D721Med (cell line): ENCODE measurements around the gene NACC2.
"Not testable (repeated sequence)": the region's sequence is repeated elsewhere in the genome, so short reads cannot be mapped to it uniquely, and the experiment has no call there.

ENCODE experiments used
- DNase-seq: peaks from one replicate; pipeline ENCODE4 v3.0.0; 2011; ENCODE audit warnings: low spot score; ENCODE audit not compliant: insufficient read length
- FAIRE-seq: peaks from 2 replicates; lab custom pipeline; 2011; peaks lifted over from hg19 to GRCh38; lab: Jason Lieb, UNC
- TF ChIP-seq, protein P1 (sequence below): IDR thresholded peaks from 2 replicates; pipeline ENCODE4 v1.5.1; 2012; ENCODE audit warnings: mild to moderate bottlenecking, control low read depth; ENCODE audit not compliant: insufficient read depth; ENCODE audit errors: missing control alignments

The NACC2 gene

DNA sequence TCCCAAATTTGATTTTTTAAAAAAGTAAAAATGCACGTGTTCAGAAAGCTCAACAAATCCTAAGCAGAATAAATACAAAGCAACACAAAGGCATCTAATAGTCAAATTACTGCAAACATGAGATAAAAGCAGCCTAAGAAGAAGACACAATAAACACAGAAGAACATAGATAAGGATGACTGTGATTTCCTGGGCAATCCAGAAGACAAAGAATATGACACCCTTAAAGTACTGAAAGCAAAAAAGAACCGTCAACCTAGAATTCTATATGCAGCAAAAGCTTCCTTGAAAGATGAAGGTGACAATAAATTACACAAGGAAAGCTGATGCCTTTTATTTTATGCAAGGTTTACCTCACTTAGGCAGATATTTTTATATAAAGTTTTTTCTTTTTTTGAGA, 58.2 kb downstream of the NACC2 start:
- TF ChIP-seq, protein P1, sequence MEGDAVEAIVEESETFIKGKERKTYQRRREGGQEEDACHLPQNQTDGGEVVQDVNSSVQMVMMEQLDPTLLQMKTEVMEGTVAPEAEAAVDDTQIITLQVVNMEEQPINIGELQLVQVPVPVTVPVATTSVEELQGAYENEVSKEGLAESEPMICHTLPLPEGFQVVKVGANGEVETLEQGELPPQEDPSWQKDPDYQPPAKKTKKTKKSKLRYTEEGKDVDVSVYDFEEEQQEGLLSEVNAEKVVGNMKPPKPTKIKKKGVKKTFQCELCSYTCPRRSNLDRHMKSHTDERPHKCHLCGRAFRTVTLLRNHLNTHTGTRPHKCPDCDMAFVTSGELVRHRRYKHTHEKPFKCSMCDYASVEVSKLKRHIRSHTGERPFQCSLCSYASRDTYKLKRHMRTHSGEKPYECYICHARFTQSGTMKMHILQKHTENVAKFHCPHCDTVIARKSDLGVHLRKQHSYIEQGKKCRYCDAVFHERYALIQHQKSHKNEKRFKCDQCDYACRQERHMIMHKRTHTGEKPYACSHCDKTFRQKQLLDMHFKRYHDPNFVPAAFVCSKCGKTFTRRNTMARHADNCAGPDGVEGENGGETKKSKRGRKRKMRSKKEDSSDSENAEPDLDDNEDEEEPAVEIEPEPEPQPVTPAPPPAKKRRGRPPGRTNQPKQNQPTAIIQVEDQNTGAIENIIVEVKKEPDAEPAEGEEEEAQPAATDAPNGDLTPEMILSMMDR = no peak
- FAIRE-seq = no peak
- no peak for DNase-seq

DNA sequence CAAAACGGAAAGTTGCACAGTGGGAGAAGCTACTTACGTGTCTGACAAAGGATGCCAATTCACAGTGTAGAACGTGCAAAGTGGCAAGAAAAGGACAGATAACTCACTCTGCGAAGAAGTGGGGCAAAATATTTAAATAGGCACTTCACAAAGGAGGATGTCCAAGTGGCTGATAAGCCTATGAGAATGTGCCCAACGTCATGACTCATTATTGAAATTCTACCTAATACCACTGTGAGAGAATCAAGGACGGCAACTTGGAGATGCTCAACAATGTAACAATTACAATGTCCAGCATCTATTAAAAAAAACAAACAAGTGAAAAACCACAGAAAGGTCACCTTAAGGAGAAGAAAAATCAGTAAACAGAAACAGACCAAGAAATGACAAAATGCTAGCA, 59.0 kb downstream of the NACC2 start:
- no peak for FAIRE-seq
- TF ChIP-seq, protein P1 = no peak
- no peak for DNase-seq

DNA sequence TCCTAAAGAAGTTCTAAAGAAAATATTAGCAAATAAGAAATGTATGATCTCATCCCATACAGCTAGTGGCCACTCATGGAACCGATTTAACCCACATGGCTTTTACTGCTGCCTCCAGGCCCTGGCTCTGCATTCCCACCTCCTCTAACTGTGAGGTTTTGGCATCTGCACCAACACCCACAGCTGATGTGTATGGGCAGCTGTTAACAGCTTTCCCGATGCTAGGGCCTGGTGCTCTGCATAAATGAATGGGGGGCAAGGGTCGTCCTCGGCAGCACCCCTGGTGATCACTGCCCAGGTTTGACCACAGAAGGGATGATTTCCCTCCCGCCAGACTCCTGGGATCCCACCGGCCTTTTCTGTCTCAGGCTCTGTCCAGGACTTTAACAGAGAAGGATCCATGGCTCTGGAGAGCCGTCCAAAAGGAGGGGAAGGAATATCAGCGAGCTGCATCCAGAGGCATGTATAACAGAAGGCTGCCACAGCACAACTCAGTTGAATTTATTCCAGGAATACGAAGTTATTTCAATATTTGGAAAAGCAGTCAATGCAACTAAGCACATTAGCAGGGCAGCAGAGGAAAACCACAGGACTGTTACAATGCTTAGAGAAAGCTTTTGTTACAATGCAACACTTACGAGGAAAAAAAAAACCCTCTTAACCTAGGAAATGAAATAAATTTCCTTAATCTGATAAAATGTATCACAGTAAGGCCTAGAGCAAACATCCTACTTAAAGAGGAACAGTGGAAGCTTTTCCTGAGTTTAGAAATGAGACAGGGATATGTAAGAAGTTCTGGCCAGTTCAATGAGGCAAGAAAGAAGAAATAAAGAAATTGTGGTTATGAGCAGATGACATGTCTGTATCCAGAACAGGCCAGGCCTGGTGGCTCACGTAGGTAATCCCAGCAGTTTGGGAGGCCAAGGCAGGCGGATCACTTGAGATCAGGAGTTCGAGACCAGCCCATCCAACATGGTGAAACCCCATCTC, 63.1 kb downstream of the NACC2 start:
- FAIRE-seq (no peak), DNase-seq (no peak)
- TF ChIP-seq, protein P1 = no peak

DNA sequence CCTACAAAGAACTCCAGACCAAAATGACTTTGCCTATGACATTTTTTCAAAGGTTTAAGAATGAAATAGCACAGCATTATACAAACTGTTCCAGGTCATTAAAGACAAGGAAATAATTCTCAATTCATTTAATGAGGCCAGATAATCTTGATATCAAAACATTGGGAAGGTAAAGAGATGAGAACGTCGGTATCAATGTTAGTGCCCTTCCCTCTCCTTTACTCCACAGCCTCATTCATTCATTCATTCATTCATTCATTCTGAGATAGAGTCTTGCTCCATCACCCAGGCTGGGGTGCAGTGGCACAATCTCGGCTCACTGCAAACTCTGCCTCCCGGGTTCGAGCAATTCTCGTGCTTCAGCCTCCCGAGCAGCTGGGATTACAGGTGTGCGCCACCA, 64.0 kb downstream of the NACC2 start:
- TF ChIP-seq, protein P1 = no peak
- FAIRE-seq = no peak
- DNase-seq = no peak

DNA sequence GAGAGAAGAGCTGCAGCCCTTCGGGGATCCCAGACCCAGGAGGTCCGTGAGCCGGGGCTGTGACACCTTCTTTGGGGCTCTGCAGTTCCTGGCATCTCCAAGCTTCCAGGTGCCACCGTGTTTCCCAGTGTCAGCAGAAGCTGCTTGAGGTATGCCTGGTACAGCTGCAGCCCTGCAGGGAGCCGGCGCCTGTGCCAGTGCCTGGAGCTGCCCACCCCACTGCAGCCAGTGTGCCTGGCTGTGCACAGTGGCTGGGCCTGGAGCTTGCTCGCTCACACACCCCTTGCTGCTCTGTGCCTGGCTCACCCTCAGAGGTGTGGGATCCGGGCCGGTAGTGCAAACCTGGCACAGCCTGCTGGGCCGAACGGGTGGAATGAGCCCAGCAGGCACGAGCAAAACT, 65.5 kb downstream of the NACC2 start:
- DNase-seq = no peak
- no peak for FAIRE-seq
- TF ChIP-seq, protein P1 = no peak

DNA sequence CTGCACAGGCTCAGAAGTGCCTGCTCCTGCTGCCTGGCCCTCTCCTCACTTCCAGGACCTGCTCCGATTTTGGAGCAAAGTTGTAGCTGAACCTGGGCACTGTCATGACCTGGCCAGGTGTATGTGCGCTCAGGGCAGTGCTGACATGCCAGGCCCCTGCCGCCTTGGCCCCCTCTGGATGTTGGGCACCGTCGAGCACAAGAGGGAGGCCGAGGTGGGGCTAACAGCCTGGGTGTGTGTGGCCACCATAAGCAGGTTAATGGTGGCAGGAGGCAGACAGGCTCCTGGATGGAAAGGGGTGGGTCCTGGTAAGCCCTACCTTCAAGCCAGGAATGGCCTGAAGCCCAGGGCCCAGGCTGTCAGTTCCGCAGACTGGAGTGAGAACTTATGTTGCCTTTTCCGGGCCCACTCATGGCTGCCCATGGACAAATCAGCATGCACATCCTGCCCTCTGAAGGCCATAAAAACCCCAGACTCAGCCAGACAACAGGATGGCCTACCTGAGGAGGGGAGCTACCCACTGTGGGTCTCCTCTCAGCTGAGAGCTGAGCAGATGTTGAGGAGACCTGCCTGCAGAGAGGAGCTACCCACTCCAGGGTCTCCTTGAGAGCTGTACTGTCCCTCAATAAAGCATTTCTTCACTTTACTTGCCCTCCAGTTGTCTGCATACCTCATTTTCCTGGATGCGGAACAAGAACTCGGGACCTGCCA, 66.2 kb downstream of the NACC2 start:
- DNase-seq (no peak), FAIRE-seq (no peak)
- TF ChIP-seq, protein P1 = no peak

DNA sequence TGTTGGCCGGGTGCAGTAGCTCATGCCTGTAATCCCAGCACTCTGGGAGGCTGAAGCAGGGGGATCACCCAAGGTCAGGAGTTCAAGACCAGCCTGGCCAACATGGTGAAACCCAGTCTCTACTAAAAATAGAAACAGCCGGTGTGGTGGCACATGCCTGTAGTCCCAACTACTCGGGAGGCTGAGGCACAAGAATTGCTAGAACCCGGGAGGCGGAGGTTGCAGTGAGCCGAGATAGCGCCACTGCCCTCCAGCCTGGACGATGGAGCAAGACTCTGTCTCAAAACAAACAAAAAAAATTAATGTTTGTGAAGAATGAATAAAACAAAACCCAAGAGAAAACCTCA, 68.2 kb downstream of the NACC2 start:
- not testable (repeated sequence) for DNase-seq, FAIRE-seq
